ENCODE data around the gene HS3ST5.

DNA sequence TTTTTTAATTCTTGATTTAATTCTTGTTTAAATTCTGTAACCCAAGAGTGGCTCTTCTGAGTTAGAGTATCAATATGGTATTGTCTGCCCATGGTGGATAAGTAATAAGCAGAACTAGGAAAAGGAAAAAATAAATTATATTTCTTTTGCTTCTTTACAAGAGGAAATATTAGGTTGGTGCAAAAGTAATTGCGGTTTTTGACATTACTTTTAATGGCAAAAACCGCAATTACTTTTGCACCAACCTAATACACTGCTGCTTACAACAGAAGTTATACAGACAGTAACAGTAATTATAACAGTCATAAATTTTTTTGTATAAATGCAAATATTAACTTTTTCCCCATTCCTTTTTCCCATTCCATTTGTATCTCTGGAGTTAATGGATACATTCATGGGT lies 65.6 kb downstream of the HS3ST5 start:
- TF ChIP-seq EZH2 (IDR thresholded peaks at IDR 0.05): no peak
- TF ChIP-seq, protein P1, sequence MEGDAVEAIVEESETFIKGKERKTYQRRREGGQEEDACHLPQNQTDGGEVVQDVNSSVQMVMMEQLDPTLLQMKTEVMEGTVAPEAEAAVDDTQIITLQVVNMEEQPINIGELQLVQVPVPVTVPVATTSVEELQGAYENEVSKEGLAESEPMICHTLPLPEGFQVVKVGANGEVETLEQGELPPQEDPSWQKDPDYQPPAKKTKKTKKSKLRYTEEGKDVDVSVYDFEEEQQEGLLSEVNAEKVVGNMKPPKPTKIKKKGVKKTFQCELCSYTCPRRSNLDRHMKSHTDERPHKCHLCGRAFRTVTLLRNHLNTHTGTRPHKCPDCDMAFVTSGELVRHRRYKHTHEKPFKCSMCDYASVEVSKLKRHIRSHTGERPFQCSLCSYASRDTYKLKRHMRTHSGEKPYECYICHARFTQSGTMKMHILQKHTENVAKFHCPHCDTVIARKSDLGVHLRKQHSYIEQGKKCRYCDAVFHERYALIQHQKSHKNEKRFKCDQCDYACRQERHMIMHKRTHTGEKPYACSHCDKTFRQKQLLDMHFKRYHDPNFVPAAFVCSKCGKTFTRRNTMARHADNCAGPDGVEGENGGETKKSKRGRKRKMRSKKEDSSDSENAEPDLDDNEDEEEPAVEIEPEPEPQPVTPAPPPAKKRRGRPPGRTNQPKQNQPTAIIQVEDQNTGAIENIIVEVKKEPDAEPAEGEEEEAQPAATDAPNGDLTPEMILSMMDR (IDR thresholded peaks at IDR 0.05 in 2 of 3, conservative IDR thresholded peaks at IDR 0.05 in 1 of 3; ENCODE audit: borderline replicate concordance in 1 of 3, insufficient read depth in 1 of 3, low read depth in 2 of 3, low read length in 2 of 3): no peak
- TF ChIP-seq, protein P2, sequence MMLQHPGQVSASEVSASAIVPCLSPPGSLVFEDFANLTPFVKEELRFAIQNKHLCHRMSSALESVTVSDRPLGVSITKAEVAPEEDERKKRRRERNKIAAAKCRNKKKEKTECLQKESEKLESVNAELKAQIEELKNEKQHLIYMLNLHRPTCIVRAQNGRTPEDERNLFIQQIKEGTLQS (IDR thresholded peaks at IDR 0.05): no peak
- no peak for TF ChIP-seq ZFX (IDR thresholded peaks at IDR 0.05)
- no peak for TF ChIP-seq POLR2A (IDR thresholded peaks at IDR 0.05; ENCODE audit: borderline replicate concordance, extremely low read depth, insufficient read depth, insufficient read length)
- no peak for TF ChIP-seq CBX3 (IDR thresholded peaks at IDR 0.05; ENCODE audit: low read depth)
- TF ChIP-seq POLR2AphosphoS5 (IDR thresholded peaks at IDR 0.05; ENCODE audit: low read depth, low read length): no peak
- TF ChIP-seq, protein P3, sequence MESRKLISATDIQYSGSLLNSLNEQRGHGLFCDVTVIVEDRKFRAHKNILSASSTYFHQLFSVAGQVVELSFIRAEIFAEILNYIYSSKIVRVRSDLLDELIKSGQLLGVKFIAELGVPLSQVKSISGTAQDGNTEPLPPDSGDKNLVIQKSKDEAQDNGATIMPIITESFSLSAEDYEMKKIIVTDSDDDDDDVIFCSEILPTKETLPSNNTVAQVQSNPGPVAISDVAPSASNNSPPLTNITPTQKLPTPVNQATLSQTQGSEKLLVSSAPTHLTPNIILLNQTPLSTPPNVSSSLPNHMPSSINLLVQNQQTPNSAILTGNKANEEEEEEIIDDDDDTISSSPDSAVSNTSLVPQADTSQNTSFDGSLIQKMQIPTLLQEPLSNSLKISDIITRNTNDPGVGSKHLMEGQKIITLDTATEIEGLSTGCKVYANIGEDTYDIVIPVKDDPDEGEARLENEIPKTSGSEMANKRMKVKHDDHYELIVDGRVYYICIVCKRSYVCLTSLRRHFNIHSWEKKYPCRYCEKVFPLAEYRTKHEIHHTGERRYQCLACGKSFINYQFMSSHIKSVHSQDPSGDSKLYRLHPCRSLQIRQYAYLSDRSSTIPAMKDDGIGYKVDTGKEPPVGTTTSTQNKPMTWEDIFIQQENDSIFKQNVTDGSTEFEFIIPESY (IDR thresholded peaks at IDR 0.05; ENCODE audit: extremely low read depth, insufficient replicate concordance, low read length): no peak
- no peak for TF ChIP-seq EZH2phosphoT487 (IDR thresholded peaks at IDR 0.05; ENCODE audit: borderline replicate concordance)
- no peak for TF ChIP-seq TCF7L2 (IDR thresholded peaks at IDR 0.05; ENCODE audit: borderline replicate concordance, extremely low read depth, insufficient read depth, insufficient read length)
- TF ChIP-seq, protein P4, sequence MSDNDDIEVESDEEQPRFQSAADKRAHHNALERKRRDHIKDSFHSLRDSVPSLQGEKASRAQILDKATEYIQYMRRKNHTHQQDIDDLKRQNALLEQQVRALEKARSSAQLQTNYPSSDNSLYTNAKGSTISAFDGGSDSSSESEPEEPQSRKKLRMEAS (IDR thresholded peaks at IDR 0.05): no peak
- no peak for TF ChIP-seq YY1 (IDR thresholded peaks at IDR 0.05; ENCODE audit: extremely low read depth, insufficient replicate concordance, low read depth, low read length)

Data from HCT116 (cell line).